CD4-positive, alpha-beta T cell (primary cell): ENCODE results near the gene KDM4E. TPM values are rescaled to one million over a fixed set of nuclear protein-coding genes. Genes with fewer than 3 reads are reported as not detected.

Experiments
- ATAC-seq: fragments of 200-7000 bp; cut with Tn5 transposase; one replicate; pipeline ENCODE4 v1.10.0; 2022; ENCODE audit warnings: mild to moderate bottlenecking; ENCODE audit not compliant: poor library complexity
- CTCF ChIA-PET: fragments of 350-600 bp; sonication (Branson Sonifier 250); formaldehyde crosslinking; loops from one replicate; lab custom pipeline; 2021; ENCODE audit warnings: antibody characterized with exemption, inconsistent platforms; lab: Charles Lee
- POLR2A ChIA-PET: fragments of 350-600 bp; sonication (Branson Sonifier 250); formaldehyde crosslinking; loops from one replicate; lab custom pipeline; 2021; ENCODE audit warnings: antibody characterized with exemption, inconsistent platforms; lab: Charles Lee
- DNase-seq, 14 experiments: peaks; one replicate each; pipeline ENCODE4 v3.0.0-alpha.2; 2013 to 2020; ENCODE audit warnings: mixed read lengths in 2 of 14
- H3K27ac ChIP-seq, 2 donors: one replicate each; pipeline versions ENCODE4 v1.5.1 to v1.7.0; 2013; ENCODE audit warnings: low read length in 2 of 2, low read depth in 1 of 2, mild to moderate bottlenecking in 1 of 2
- H3K27me3 ChIP-seq, 2 experiments: 1 replicate in 1 of 2; 2 replicates in 1 of 2; pipeline versions ENCODE4 v1.6.1 to v1.7.0; 2013; ENCODE audit warnings: low read length in 2 of 2, control low read depth in 1 of 2, mild to moderate bottlenecking in 1 of 2, moderate library complexity in 1 of 2; ENCODE audit not compliant: insufficient read depth in 2 of 2, control insufficient read depth in 1 of 2
- H3K36me3 ChIP-seq: one replicate; pipeline ENCODE4 v1.6.1; 2013; ENCODE audit warnings: low read length, control low read depth; ENCODE audit not compliant: insufficient read depth
- H3K4me1 ChIP-seq: one replicate; pipeline ENCODE4 v1.6.1; 2013; ENCODE audit warnings: low read length, control low read depth; ENCODE audit not compliant: insufficient read depth
- H3K4me3 ChIP-seq: one replicate; pipeline ENCODE4 v1.5.1; 2013; ENCODE audit warnings: mild to moderate bottlenecking, low read length, moderate library complexity
- H3K9me3 ChIP-seq, 2 experiments: 1 replicate in 1 of 2; 2 replicates in 1 of 2; pipeline versions ENCODE4 v1.6.1 to v1.7.0; 2013; ENCODE audit warnings: low read length in 2 of 2, mild to moderate bottlenecking in 2 of 2, control low read depth in 1 of 2, moderate library complexity in 1 of 2; ENCODE audit not compliant: control insufficient read depth in 1 of 2, insufficient read depth in 1 of 2
- H3K27ac Mint-ChIP-seq: one replicate; pipeline ENCODE4 v1.8.0; 2020; ENCODE audit warnings: mixed read lengths
- H3K27me3 Mint-ChIP-seq: one replicate; pipeline ENCODE4 v1.8.0; 2021; ENCODE audit warnings: mixed read lengths
- H3K36me3 Mint-ChIP-seq: one replicate; pipeline ENCODE4 v1.8.0; 2021; ENCODE audit warnings: low read depth, mixed read lengths
- H3K4me1 Mint-ChIP-seq: one replicate; pipeline ENCODE4 v1.8.0; 2021; ENCODE audit warnings: low read depth, mixed read lengths
- H3K4me3 Mint-ChIP-seq: one replicate; pipeline ENCODE4 v1.8.0; 2020; ENCODE audit warnings: mild to moderate bottlenecking, mixed read lengths
- H3K9me3 Mint-ChIP-seq: one replicate; pipeline ENCODE4 v1.8.0; 2020; ENCODE audit warnings: mixed read lengths
- CTCF ChIP-seq: fragments of 200-600 bp; IDR thresholded peaks from one replicate; pipeline ENCODE4 v1.8.0; 2022; ENCODE audit warnings: antibody characterized with exemption, mild to moderate bottlenecking
- intact Hi-C, 2 experiments: fragments of 100-400 bp; cut with DNase I in 1 of 2; cut with micrococcal nuclease in 1 of 2; formaldehyde crosslinking; loops; one replicate each; pipeline versions ENCODE4 v1.15.1 to v1.9.0; 2023 to 2025; cut with DNase I, micrococcal nuclease
- total RNA-seq, 174 experiments: library from RNA in 2 of 174; stranded (reverse) in 2 of 174; gene quantifications; one replicate each; pipeline ENCODE4 v1.2.3 and lab custom pipeline; 2021 to 2026

KDM4E gene
- total RNA-seq, 2 experiments from 2014 or later: not detected

- Mint-ChIP-seq H3K36me3 (no peaks in the 10 kb centered on the region), H3K27me3 (peaks cover 49% of the 10 kb centered on the region), H3K4me3 (no peak overlapping the region), H3K4me1 (no peaks in the 10 kb centered on the region), H3K27ac (no peak overlapping the region), H3K9me3 (no peaks in the 10 kb centered on the region)
- H3K4me3 ChIP-seq: no peak overlapping the region
- intact Hi-C loops: loop anchor here in 1 of 2 experiments (10.0 kb wide), 1 partner anchor 46 kb away; no protein-coding TSS in a partner anchor
- DNase-seq: no peak
- ChIA-PET CTCF (interaction anchor here (1.5 kb wide), 1 partner anchor 8 kb away, joined by 6 read pairs; the partner anchor contains the start of gene SRSF8), POLR2A (interaction anchor here (1.4 kb wide), 1 partner anchor 8 kb away, joined by 5 read pairs; the partner anchor contains the start of gene SRSF8)
- ATAC-seq: no peak
- H3K9me3 ChIP-seq: no peaks in the 10 kb centered on the region
- no peak for TF ChIP-seq CTCF
- no peaks in the 10 kb centered on the region for H3K4me1 ChIP-seq
- H3K36me3 ChIP-seq: no peaks in the 10 kb centered on the region
- no peak overlapping the region for H3K27ac ChIP-seq
- H3K27me3 ChIP-seq: peaks cover 5 to 6% of the 10 kb centered on the region in 2 experiments
These were observed 34.0 kb downstream of the KDM4E start for GRCh38 chr11:95059046-95059445.

- H3K4me1 Mint-ChIP-seq: peaks cover 22% of the 10 kb centered on the region
- Histone ChIP-seq H3K4me3 (no peak overlapping the region), H3K36me3 (peaks cover under 1% of the 10 kb centered on the region), H3K27ac (no peak overlapping the region), H3K27me3 (no peaks in the 10 kb centered on the region), H3K4me1 (peaks cover 10% of the 10 kb centered on the region), H3K9me3 (no peaks in the 10 kb centered on the region)
- ATAC-seq (no peak), DNase-seq (no peak)
- peaks cover 20% of the 10 kb centered on the region for H3K36me3 Mint-ChIP-seq
- intact Hi-C loops: loop anchor here (2.0 to 10.0 kb wide), 5 partner anchors 87 to 1327 kb away; partner anchors contain the start of genes CEP57 (in 1 of the 2), CWC15 (in 1 of the 2), JRKL (in 1 of the 2) and KDM4D (in 1 of the 2)
- ChIA-PET CTCF (no interaction called here), POLR2A (interaction anchor here (0.9 to 4.1 kb wide), 3 partner anchors 24 to 724 kb away, joined by 3 to 145 read pairs (median 5); partner anchors contain the start of genes CEP57, CWC15, ENDOD1 and FAM76B)
- peak overlapping the region; percentile 43 for H3K4me3 Mint-ChIP-seq
- H3K27ac Mint-ChIP-seq: no peak overlapping the region
- no peaks in the 10 kb centered on the region for H3K9me3 Mint-ChIP-seq
- no peak for TF ChIP-seq CTCF
- H3K27me3 Mint-ChIP-seq: peaks cover 5% of the 10 kb centered on the region
These were observed 40.3 kb downstream of the KDM4E start for GRCh38 chr11:95065336-95065735.

- CTCF ChIA-PET: interaction anchor here (0.6 to 5.3 kb wide), 18 partner anchors 8 to 1323 kb away, joined by 3 to 67 read pairs (median 4); partner anchors contain the start of genes CCDC82, CEP57, CWC15 and ENDOD1
- intact Hi-C loops: loop anchor here (1.0 to 10.0 kb wide), 5 partner anchors 23 to 1326 kb away; partner anchors contain the start of genes ENDOD1 (in 2 of the 2), CEP57 (in 1 of the 2), CWC15 (in 1 of the 2) and JRKL (in 1 of the 2)
- Mint-ChIP-seq H3K36me3 (peaks cover 30% of the 10 kb centered on the region), H3K9me3 (no peaks in the 10 kb centered on the region), H3K27me3 (no peaks in the 10 kb centered on the region), H3K4me1 (peaks cover 35% of the 10 kb centered on the region), H3K4me3 (peak within 1 kb of the TSS; percentile 98), H3K27ac (peak within 1 kb of the TSS; percentile 99)
- POLR2A ChIA-PET: interaction anchor here (0.7 to 4.1 kb wide), 29 partner anchors 8 to 1325 kb away, joined by 3 to 266 read pairs (median 10); partner anchors contain the start of genes C11orf54, CCDC82, CEP57 and CWC15
- peaks cover 12% of the 10 kb centered on the region for H3K4me1 ChIP-seq
- H3K9me3 ChIP-seq: no peaks in the 10 kb centered on the region
- H3K4me3 ChIP-seq: peak within 1 kb of the TSS; percentile 95
- H3K36me3 ChIP-seq: peaks cover 3% of the 10 kb centered on the region
- peak within 1 kb of the TSS; percentile 87 to 90 for H3K27ac ChIP-seq
- H3K27me3 ChIP-seq: no peaks in the 10 kb centered on the region
- TF ChIP-seq CTCF: no peak
- ATAC-seq (peak; percentile 5), DNase-seq (no peak)
These were observed 41.6 kb downstream of the KDM4E start, which contains the start of gene SRSF8 for GRCh38 chr11:95066716-95067038. SRSF8 (plus strand) TSS chr11:95066919; CDS start chr11:95067227, 308 bp downstream.
